ENCODE measurements around the gene ANXA10.

DNA sequence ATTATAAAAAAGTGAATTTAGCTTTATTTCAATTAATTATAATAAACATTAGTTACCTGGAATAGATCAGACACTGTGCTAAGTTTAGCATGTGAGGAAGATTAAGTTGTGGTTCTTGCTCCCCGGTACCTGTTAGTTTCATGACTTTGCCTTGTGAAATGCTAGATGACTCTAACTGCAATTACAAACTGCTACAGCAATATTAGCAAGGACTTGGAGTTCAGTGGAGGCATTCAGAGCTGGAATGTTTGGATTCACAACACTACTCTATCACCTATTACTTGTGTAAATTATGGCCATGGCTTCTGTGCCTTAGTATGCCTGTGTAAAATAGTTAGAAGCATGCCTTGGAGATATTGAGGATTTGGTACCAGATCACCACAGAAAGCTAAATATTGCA is 21.4 kb upstream of the ANXA10 start:
- TF ChIP-seq CTCF (optimal IDR thresholded peaks at IDR 0.05 in 1 of 3, IDR thresholded peaks at IDR 0.05 in 1 of 3, conservative IDR thresholded peaks at IDR 0.05 in 1 of 3; ENCODE audit: extremely low read depth in 1 of 3, insufficient read depth in 2 of 3, low read length in 3 of 3) (no peak), EZH2 (IDR thresholded peaks at IDR 0.05; ENCODE audit: low read length) (no peak)
